GM12878 (cell line): Measurements from ENCODE around the gene SOX6. TPM values are rescaled to one million over a fixed set of nuclear protein-coding genes. Genes with fewer than 3 reads are reported as not detected.

ENCODE experiments used
- ATAC-seq: fragments of 200-7000 bp; cut with Tn5 transposase; 3 replicates; pipeline ENCODE4 v1.9.1; 2020; ENCODE audit warnings: mild to moderate bottlenecking, moderate library complexity
- BruUV-seq: library from RNA; stranded (reverse); fragments of 400-500 nt; replicated peaks from 2 replicates; lab custom pipeline; 2021; lab: Mats Ljungman, UMichigan
- CTCF ChIA-PET: fragments of 300-600 bp; sonication (Branson Sonifier 250); formaldehyde crosslinking; extraction: SDS; loops from one replicate; lab custom pipeline; 2021; ENCODE audit warnings: inconsistent platforms; lab: Yijun Ruan, JAX
- POLR2A ChIA-PET: fragments of 350-600 bp; formaldehyde crosslinking; extraction: SDS; loops from one replicate; lab custom pipeline; 2021; ENCODE audit warnings: inconsistent platforms; lab: Charles Lee
- RAD21 ChIA-PET: fragments of 300-600 bp; sonication (Branson Sonifier 250); formaldehyde crosslinking; loops from one replicate; lab custom pipeline; 2023; ENCODE audit warnings: antibody characterized with exemption; ENCODE audit not compliant: unreplicated experiment; lab: Charles Lee
- SMC1A ChIA-PET: fragments of 300-600 bp; sonication (Branson Sonifier 250); formaldehyde crosslinking; loops from one replicate; lab custom pipeline; 2023; ENCODE audit not compliant: unreplicated experiment, uncharacterized antibody; lab: Charles Lee
- DNase-seq: peaks from one replicate; pipeline ENCODE4 v3.0.0-alpha.2; 2011; ENCODE audit warnings: low read depth, low spot score
- FAIRE-seq: peaks from 3 replicates; lab custom pipeline; 2011; peaks lifted over from hg19 to GRCh38; lab: Jason Lieb, UNC
- H2AFZ ChIP-seq: 2 replicates; pipeline ENCODE4 v1.6.0; 2011; ENCODE audit warnings: low read depth, low read length, control low read depth; ENCODE audit not compliant: control insufficient read depth
- H3K27ac ChIP-seq: 2 replicates; pipeline ENCODE4 v1.5.1; 2011; ENCODE audit warnings: control low read depth; ENCODE audit not compliant: control insufficient read depth, insufficient read depth
- H3K27me3 ChIP-seq, 2 experiments: replicated peaks in 1 of 2; 2 replicates each; pipeline versions ENCODE4 v1.6.0 to v1.6.1; 2011; ENCODE audit warnings: low read length in 1 of 2; ENCODE audit not compliant: control insufficient read depth in 2 of 2, insufficient read depth in 2 of 2
- H3K36me3 ChIP-seq, 2 experiments: 2 replicates each; pipeline ENCODE4 v1.5.1; 2011; ENCODE audit warnings: low read length in 1 of 2; ENCODE audit not compliant: control insufficient read depth in 2 of 2, insufficient read depth in 2 of 2
- H3K4me1 ChIP-seq: 2 replicates; pipeline ENCODE4 v1.6.1; 2011; ENCODE audit warnings: mild to moderate bottlenecking, low read length, moderate library complexity, mixed read lengths; ENCODE audit not compliant: control insufficient read depth, insufficient read depth
- H3K4me2 ChIP-seq: 2 replicates; pipeline ENCODE4 v1.6.0; 2011; ENCODE audit warnings: control low read depth; ENCODE audit not compliant: control insufficient read depth, insufficient read depth
- H3K4me3 ChIP-seq: fragments of 200-600 bp; sonication (generic); 2 replicates; pipeline ENCODE4 v1.5.1; 2016
- H3K79me2 ChIP-seq: 2 replicates; pipeline ENCODE4 v1.6.0; 2011; ENCODE audit warnings: low read length; ENCODE audit not compliant: control insufficient read depth, insufficient read depth
- H3K9ac ChIP-seq: 2 replicates; pipeline ENCODE4 v1.8.0; 2011; ENCODE audit warnings: low read length, control low read depth, mixed read lengths; ENCODE audit not compliant: control insufficient read depth, insufficient read depth
- H3K9me3 ChIP-seq: replicated peaks from 3 replicates; pipeline ENCODE4 v1.5.1; 2011; ENCODE audit warnings: mild to moderate bottlenecking, low read length; ENCODE audit not compliant: control insufficient read depth, insufficient read depth
- H4K20me1 ChIP-seq: 2 replicates; pipeline ENCODE4 v1.6.0; 2011; ENCODE audit not compliant: control insufficient read depth, insufficient read depth
- BCL3 ChIP-seq: IDR thresholded peaks from 2 replicates; pipeline ENCODE4 v1.6.1; 2011; ENCODE audit warnings: borderline replicate concordance, low read depth, mild to moderate bottlenecking, moderate library complexity, low read length; ENCODE audit not compliant: insufficient read depth, poor library complexity, severe bottlenecking
- CUX1 ChIP-seq: IDR thresholded peaks from 2 replicates; pipeline ENCODE4 v1.6.1; 2012; ENCODE audit warnings: improper control_type of control experiment, low read depth, low read length; ENCODE audit not compliant: insufficient replicate concordance
- EP300 ChIP-seq, 2 experiments: fragments of 150-350 bp in 1 of 2; IDR thresholded peaks; 2 replicates each; pipeline ENCODE4 v1.6.1; 2011 to 2012; ENCODE audit warnings: low read depth in 2 of 2, low read length in 2 of 2, borderline replicate concordance in 1 of 2, improper control_type of control experiment in 1 of 2, inconsistent platforms in 1 of 2; ENCODE audit not compliant: control insufficient read depth in 1 of 2
- ESRRA ChIP-seq: IDR thresholded peaks from 2 replicates; pipeline ENCODE4 v1.6.1; 2012; ENCODE audit warnings: mild to moderate bottlenecking, low read length, improper control_type of control experiment
- JUND ChIP-seq: IDR thresholded peaks from 2 replicates; pipeline ENCODE4 v1.6.1; 2012; ENCODE audit warnings: low read depth, mild to moderate bottlenecking, low read length, improper control_type of control experiment, moderate library complexity
- KAT2A ChIP-seq: conservative IDR thresholded peaks from 2 replicates; pipeline ENCODE4 v1.6.1; 2011; ENCODE audit warnings: low read depth, low read length; ENCODE audit not compliant: control insufficient read depth
- MLLT1 ChIP-seq: fragments of 450-650 bp; IDR thresholded peaks from 2 replicates; pipeline ENCODE4 v1.6.1; 2016; ENCODE audit warnings: mild to moderate bottlenecking
- RFX5 ChIP-seq: IDR thresholded peaks from 2 replicates; pipeline ENCODE4 v1.6.1; 2011; ENCODE audit warnings: low read depth, low read length, improper control_type of control experiment
- SRF ChIP-seq, 2 experiments: IDR thresholded peaks; 2 replicates each; pipeline ENCODE4 v1.6.1; 2011; ENCODE audit warnings: low read depth in 2 of 2, low read length in 2 of 2, mild to moderate bottlenecking in 1 of 2, moderate library complexity in 1 of 2
- SUPT20H ChIP-seq: IDR thresholded peaks from 2 replicates; pipeline ENCODE4 v1.6.1; 2011; ENCODE audit warnings: low read depth, mild to moderate bottlenecking, low read length, moderate library complexity, borderline replicate concordance; ENCODE audit not compliant: control insufficient read depth
- WGBS: methylation state at CpG from one replicate; pipeline ENCODE4 v1.1.6; 2016; ENCODE audit warnings: low lambda C conversion rate; ENCODE audit not compliant: insufficient replicate concordance, insufficient coverage; ENCODE audit errors: missing lambda C conversion rate; 5-methylcytosine and 5-hydroxymethylcytosine counted together
- in situ Hi-C: fragments of 300-500 bp; cut with MboI; formaldehyde crosslinking; loops from 9 replicates; pipeline ENCODE4 v1.14.3; 2018; ENCODE audit warnings: mixed read lengths
- intact Hi-C: fragments of 100-400 bp; cut with micrococcal nuclease; formaldehyde crosslinking; loops from one replicate; pipeline ENCODE4 v1.14.2; 2022; ENCODE audit not compliant: unreplicated experiment
- polyA plus RNA-seq, 11 experiments: library from polyadenylated mRNA; depleted of rRNA in 4 of 11; unstranded in 6 of 11; stranded (reverse) in 5 of 11; fragments of >200 nt; fragmentation: Nextera tagmentation in 4 of 11; fragmentation: Illumina TruSeq in 1 of 11; extraction: Ambion mirVana in 4 of 11; extraction: Trizol in 1 of 11; gene quantifications; 1 replicate in 1 of 11; 2 replicates in 10 of 11; pipeline versions ENCODE4 v1.2.1 to v1.2.3, GENCODE V29; 2011 to 2016; ENCODE audit warnings: inconsistent platforms in 2 of 11, missing spikeins in 2 of 11, low read depth in 1 of 11
- total RNA-seq, 4 experiments: library from RNA; depleted of rRNA in 3 of 4; stranded (reverse); fragments of >200 nt in 3 of 4; fragmentation: Illumina TruSeq in 1 of 4; extraction: Trizol in 1 of 4; gene quantifications; 2 replicates each; pipeline versions ENCODE4 v1.2.1 to v1.2.3, GENCODE V29; 2013 to 2021

Gene SOX6
- total and polyA plus RNA-seq, 10 of the 15 experiments (the other 5 are each of a cell fraction or from before 2014, with no cell fraction given) = 0.03 to 0.71 (median 0.29) TPM; not detected in 4

GRCh38 chr11:15975742-15976141 is 380.6 kb downstream of the SOX6 start (continued):
- TF ChIP-seq MLLT1 = no peak
- no peak for TF ChIP-seq KAT2A
- TF ChIP-seq EP300 (IDR thresholded peaks at IDR 0.05; ENCODE audit: borderline replicate concordance in 1 of 2, control insufficient read depth in 1 of 2, low read depth in 2 of 2, low read length in 2 of 2) = no peak
- no peak for TF ChIP-seq SRF (IDR thresholded peaks at IDR 0.05; ENCODE audit: low read depth in 2 of 2, low read length in 2 of 2)
- TF ChIP-seq BCL3 = no peak
- no peak for TF ChIP-seq RFX5
- TF ChIP-seq, all 136 proteins: peak for 0

- POLR2A ChIA-PET = no interaction called here
- in situ Hi-C loops (no loop called here), intact Hi-C loops (no loop called here)
- Histone ChIP-seq H3K4me1 (no peaks in the 10 kb centered on the region), H3K27me3 (no peaks in the 10 kb centered on the region), H3K36me3 (no peaks in the 10 kb centered on the region), H2AFZ (no peak overlapping the region), H3K9me3 (no peaks in the 10 kb centered on the region), H4K20me1 (no peaks in the 10 kb centered on the region), H3K9ac (no peak overlapping the region), H3K4me2 (no peak overlapping the region), H3K79me2 (no peaks in the 10 kb centered on the region), H3K27ac (no peak overlapping the region), H3K4me3 (no peak overlapping the region)
- FAIRE-seq = no peak
- WGBS = 68% methylated on average over 5 of the region's 5 CpGs
- CTCF ChIA-PET = no interaction called here
- BruUV-seq = no TSS peak
- no peak for DNase-seq
- SMC1A ChIA-PET = no interaction called here
- ATAC-seq = no peak
- RAD21 ChIA-PET = no interaction called here
- TF ChIP-seq JUND (no peak), BCL3 (no peak), CUX1 (no peak), SUPT20H (no peak), ESRRA (no peak)
Measured at GRCh38 chr11:15972838-15973237, 383.5 kb downstream of the SOX6 start.
